Measurements from ENCODE around the gene TEDC1.

Gene TEDC1

GRCh38 chr14:105474483-105475268 is 16.4 kb upstream of the TEDC1 start, which contains the start of gene CRIP2:
Gene CRIP2, plus strand, starts transcription at chr14:105474821. Its CDS starts 42 bp downstream, at chr14:105474863.
- DNase-seq: peak; percentile 41

- DNase-seq: no peak
Measured at GRCh38 chr14:105475269-105476096, 15.6 kb upstream of the TEDC1 start.

GRCh38 chr14:105476097-105476830 is 14.8 kb upstream of the TEDC1 start:
- no peak for DNase-seq

- DNase-seq: no peak
Measured at GRCh38 chr14:105476831-105477659, 14.0 kb upstream of the TEDC1 start.

- peak; percentile 39 for DNase-seq
Measured at GRCh38 chr14:105477660-105478397, 13.2 kb upstream of the TEDC1 start.

GRCh38 chr14:105478398-105479251 is 12.4 kb upstream of the TEDC1 start:
- DNase-seq: peak; percentile 21

GRCh38 chr14:105479431-105480158 is 11.5 kb upstream of the TEDC1 start:
- DNase-seq: no peak

- DNase-seq: no peak
Measured at GRCh38 chr14:105480199-105480746, 10.8 kb upstream of the TEDC1 start.

- DNase-seq: peak; percentile 90
Measured at GRCh38 chr14:105480807-105481801, 9.9 kb upstream of the TEDC1 start.

GRCh38 chr14:105481886-105482457 is 9.1 kb upstream of the TEDC1 start:
- DNase-seq: peak; percentile 90

GRCh38 chr14:105482486-105483110 is 8.4 kb upstream of the TEDC1 start:
- DNase-seq: no peak

GRCh38 chr14:105483300-105484068 is 7.6 kb upstream of the TEDC1 start:
- no peak for DNase-seq

- no peak for DNase-seq
Measured at GRCh38 chr14:105484069-105484996, 6.7 kb upstream of the TEDC1 start.

GRCh38 chr14:105484997-105485393 is 6.1 kb upstream of the TEDC1 start:
- DNase-seq: no peak

GRCh38 chr14:105485739-105486162 is 5.3 kb upstream of the TEDC1 start:
- no peak for DNase-seq

Data from effector CD8-positive, alpha-beta T cell (primary cell).